OCI-LY3 (cell line): ENCODE data around the gene TMEM63A.
"Not testable (repeated sequence)": the region's sequence is repeated elsewhere in the genome, so short reads cannot be mapped to it uniquely, and the experiment has no call there.

ENCODE experiments used
- H2AFZ ChIP-seq: fragments of 200-600, 300-600 bp; shearing (Covaris generic); 2 replicates; pipeline ENCODE4 v1.6.0; 2014; ENCODE audit warnings: antibody characterized with exemption, low read depth, low read length
- H3K27ac ChIP-seq: fragments of 200-600, 300-600 bp; sonication (generic); 2 replicates; pipeline ENCODE4 v1.5.1; 2014; ENCODE audit warnings: mild to moderate bottlenecking, low read length, moderate library complexity, mixed read lengths
- H3K27me3 ChIP-seq: fragments of 200-600, 300-600 bp; sonication (generic); 2 replicates; pipeline ENCODE4 v1.6.1; 2014; ENCODE audit warnings: low read depth, low read length, mixed read lengths
- H3K36me3 ChIP-seq: fragments of 200-600, 300-600 bp; sonication (generic); replicated peaks from 2 replicates; pipeline ENCODE3; 2014; ENCODE audit warnings: low read depth, low read length, mixed read lengths
- H3K4me1 ChIP-seq: fragments of 300-600, 200-600 bp; sonication (generic); 2 replicates; pipeline ENCODE4 v1.6.1; 2014; ENCODE audit warnings: low read length, mixed read lengths
- H3K4me2 ChIP-seq: fragments of 200-600, 300-600 bp; sonication (generic); 2 replicates; pipeline ENCODE4 v1.6.1; 2014; ENCODE audit warnings: low read length, mixed read lengths
- H3K4me3 ChIP-seq: fragments of 300-600, 200-600 bp; sonication (generic); 2 replicates; pipeline ENCODE4 v1.5.1; 2014; ENCODE audit warnings: antibody characterized with exemption, mild to moderate bottlenecking, low read length, moderate library complexity
- H3K79me2 ChIP-seq: fragments of 300-600, 200-600 bp; shearing (Covaris generic); 2 replicates; pipeline ENCODE4 v1.6.1; 2014; ENCODE audit warnings: mild to moderate bottlenecking, low read length, mixed read lengths
- H3K9ac ChIP-seq: fragments of 300-600, 200-600 bp; shearing (Covaris generic); 2 replicates; pipeline ENCODE4 v1.6.0; 2014; ENCODE audit warnings: mild to moderate bottlenecking, low read length, moderate library complexity
- H3K9me3 ChIP-seq: fragments of 200-600, 300-600 bp; shearing (Covaris generic); 2 replicates; pipeline ENCODE4 v1.6.1; 2014; ENCODE audit warnings: low read length, mixed read lengths; ENCODE audit not compliant: insufficient read depth
- H4K20me1 ChIP-seq: fragments of 200-600, 300-600 bp; sonication (generic); 2 replicates; pipeline ENCODE4 v1.6.1; 2016; ENCODE audit warnings: low read length, mixed read lengths; ENCODE audit not compliant: insufficient read depth
- CTCF ChIP-seq: fragments of 200-600, 300-600 bp; sonication (generic); IDR thresholded peaks from 2 replicates; pipeline ENCODE4 v1.5.1; 2014; ENCODE audit warnings: antibody characterized with exemption, low read length, low read depth
- EZH2phosphoT487 ChIP-seq: fragments of 200-600 bp; shearing (Covaris generic); IDR thresholded peaks from 2 replicates; pipeline ENCODE4 v1.6.1; 2018; ENCODE audit warnings: antibody characterized with exemption, mixed run types, low read depth

The TMEM63A gene

GRCh38 chr1:225889743-225890142 lies 7.6 kb upstream of the TMEM63A start:
- TF ChIP-seq EZH2phosphoT487 (no peak), CTCF (no peak)
- Histone ChIP-seq H3K4me1 (no peaks in the 10 kb centered on the region), H3K4me2 (no peak overlapping the region), H3K9ac (no peak overlapping the region), H3K27ac (no peak overlapping the region), H3K4me3 (no peak overlapping the region), H3K9me3 (no peaks in the 10 kb centered on the region), H4K20me1 (no peaks in the 10 kb centered on the region), H3K79me2 (no peaks in the 10 kb centered on the region), H2AFZ (no peak overlapping the region), H3K27me3 (no peaks in the 10 kb centered on the region), H3K36me3 (no peaks in the 10 kb centered on the region)

- Histone ChIP-seq H3K9ac (no peak within 1 kb of the TSS), H4K20me1 (no peaks in the 10 kb centered on the region), H3K27me3 (no peaks in the 10 kb centered on the region), H3K36me3 (no peaks in the 10 kb centered on the region), H3K4me2 (no peak within 1 kb of the TSS), H3K4me3 (no peak within 1 kb of the TSS), H3K9me3 (no peaks in the 10 kb centered on the region), H2AFZ (no peak within 1 kb of the TSS; the same call in 1 of the 2 replicates), H3K27ac (no peak within 1 kb of the TSS), H3K4me1 (peaks cover under 1% of the 10 kb centered on the region), H3K79me2 (no peaks in the 10 kb centered on the region)
- TF ChIP-seq CTCF = no peak
- no peak for TF ChIP-seq EZH2phosphoT487
Measured at GRCh38 chr1:225888898-225889601, 6.9 kb upstream of the TMEM63A start, which contains the start of gene LEFTY1. TSS of gene LEFTY1 (minus strand) at chr1:225889146. CDS start at chr1:225889066, 80 bp downstream.

GRCh38 chr1:225888289-225888897 lies 6.2 kb upstream of the TMEM63A start:
- Histone ChIP-seq H2AFZ (no peak overlapping the region), H3K27me3 (no peaks in the 10 kb centered on the region), H3K4me3 (no peak overlapping the region), H3K9me3 (no peaks in the 10 kb centered on the region), H3K4me2 (no peak overlapping the region), H3K4me1 (peaks cover 6% of the 10 kb centered on the region), H4K20me1 (no peaks in the 10 kb centered on the region), H3K36me3 (no peaks in the 10 kb centered on the region), H3K27ac (no peak overlapping the region), H3K9ac (no peak overlapping the region), H3K79me2 (no peaks in the 10 kb centered on the region)
- no peak for TF ChIP-seq EZH2phosphoT487
- TF ChIP-seq CTCF = no peak

- not testable (repeated sequence) for H3K9me3 ChIP-seq, H3K27ac ChIP-seq, H3K79me2 ChIP-seq, H2AFZ ChIP-seq, H3K4me1 ChIP-seq, H3K27me3 ChIP-seq, H4K20me1 ChIP-seq, H3K9ac ChIP-seq, H3K4me2 ChIP-seq, H3K4me3 ChIP-seq, H3K36me3 ChIP-seq
Measured at GRCh38 chr1:225887554-225888288, 5.5 kb upstream of the TMEM63A start.
